ENCODE measurements around the gene EPHA3. TPM values are rescaled to one million over a fixed set of nuclear protein-coding genes. Genes with fewer than 3 reads are reported as not detected.

Gene EPHA3
- polyA plus RNA-seq, 2 of the 4 experiments (the other 2 are of a cell fraction), result not detected

DNA sequence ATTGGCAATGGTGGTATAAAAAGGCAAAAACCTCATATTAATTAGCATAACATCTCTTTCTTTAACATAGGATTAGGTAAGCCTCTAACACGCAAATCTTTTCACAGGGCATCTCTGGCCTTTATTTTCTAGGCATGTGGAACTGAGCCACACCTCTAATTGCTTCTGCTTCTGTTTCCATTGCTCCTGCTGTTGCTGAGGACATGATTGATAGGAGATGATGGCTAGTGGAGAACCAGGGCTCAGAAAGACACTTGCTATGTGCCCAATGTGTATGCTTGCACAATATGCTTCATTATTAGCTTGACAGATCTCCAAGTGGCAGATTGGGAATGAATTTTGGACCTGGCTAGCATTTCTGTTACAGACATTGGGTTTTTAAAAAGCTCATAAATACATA is 114.5 kb downstream of the EPHA3 start (continued):
- TF ChIP-seq HOXB13 (CRISPR knock-in tag; IDR thresholded peaks at IDR 0.05; ENCODE audit: low read depth), result no peak

- no peak for FAIRE-seq
- TF ChIP-seq RNF2 (IDR thresholded peaks at IDR 0.05; ENCODE audit: borderline replicate concordance, low read depth) (no peak), ZFP36 (IDR thresholded peaks at IDR 0.05; ENCODE audit: borderline replicate concordance, partially characterized antibody) (no peak), RAD21 (conservative IDR thresholded peaks at IDR 0.05 in 1 of 2, IDR thresholded peaks at IDR 0.05 in 1 of 2) (no peak), PBX3 (IDR thresholded peaks at IDR 0.05) (no peak), ZSCAN20 (CRISPR knock-in tag; IDR thresholded peaks at IDR 0.05) (no peak), RFX5 (IDR thresholded peaks at IDR 0.05) (no peak)
These were observed 115.8 kb downstream of the EPHA3 start for GRCh38 chr3:89223188-89223587.

DNA sequence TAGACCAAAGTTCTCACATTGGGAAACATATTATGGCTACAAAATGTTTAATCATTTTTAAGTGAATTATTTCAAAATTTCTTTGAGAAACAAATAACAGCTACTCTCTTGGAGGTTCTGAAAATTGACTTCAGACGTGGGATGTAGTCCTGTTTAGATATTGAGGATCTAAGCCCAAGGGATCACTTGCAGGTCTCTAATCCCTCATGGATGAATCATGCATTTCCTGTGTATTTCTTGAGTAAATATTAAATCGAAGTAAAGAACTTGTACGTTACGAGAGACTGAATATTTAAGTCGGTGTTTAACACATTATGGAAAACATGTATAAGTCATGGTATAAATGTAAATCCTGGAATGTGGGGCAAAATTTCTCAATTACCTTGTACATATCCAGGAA is 119.8 kb downstream of the EPHA3 start:
- CTCF ChIA-PET, result no interaction called here

More at GRCh38 chr3:89223188-89223587, 115.8 kb downstream of the EPHA3 start:
- Histone ChIP-seq H3K4me3 (no peak overlapping the region), H3K27ac (no peak overlapping the region), H3K4me1 (no peaks in the 10 kb centered on the region), H3K4me2 (no peak overlapping the region), H3K9me3 (no peaks in the 10 kb centered on the region)
- ChIA-PET POLR2A (no interaction called here), CTCF (no interaction called here)
- 24% methylated on average over 6 of the region's 6 CpGs for WGBS (ENCODE audit: missing lambda C conversion rate)
- ATAC-seq (no peak), DNase-seq (ENCODE audit: low read depth in 1 of 2, low spot score in 1 of 2) (no peak)

More for the DNA sequence above, 119.8 kb downstream of the EPHA3 start:
- Histone ChIP-seq H3K4me2 (no peak overlapping the region), H3K9me3 (no peaks in the 10 kb centered on the region), H3K4me3 (no peak overlapping the region), H3K4me1 (no peaks in the 10 kb centered on the region), H3K27ac (no peak overlapping the region)
- ATAC-seq (no peak), DNase-seq (ENCODE audit: low read depth in 1 of 2, low spot score in 1 of 2) (no peak), FAIRE-seq (no peak)
- no peak for TF ChIP-seq ELK1 (IDR thresholded peaks at IDR 0.05; ENCODE audit: low read depth, low read length)
- TF ChIP-seq CBX2 (IDR thresholded peaks at IDR 0.05; ENCODE audit: borderline replicate concordance, low read depth), result no peak
- TF ChIP-seq CTCF (IDR thresholded peaks at IDR 0.05), result no peak
- no peak for TF ChIP-seq MAFK (IDR thresholded peaks at IDR 0.05; ENCODE audit: partially characterized antibody)
- TF ChIP-seq, protein P1, sequence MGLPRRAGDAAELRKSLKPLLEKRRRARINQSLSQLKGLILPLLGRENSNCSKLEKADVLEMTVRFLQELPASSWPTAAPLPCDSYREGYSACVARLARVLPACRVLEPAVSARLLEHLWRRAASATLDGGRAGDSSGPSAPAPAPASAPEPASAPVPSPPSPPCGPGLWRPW (IDR thresholded peaks at IDR 0.05), result no peak
- TF ChIP-seq, protein P2, sequence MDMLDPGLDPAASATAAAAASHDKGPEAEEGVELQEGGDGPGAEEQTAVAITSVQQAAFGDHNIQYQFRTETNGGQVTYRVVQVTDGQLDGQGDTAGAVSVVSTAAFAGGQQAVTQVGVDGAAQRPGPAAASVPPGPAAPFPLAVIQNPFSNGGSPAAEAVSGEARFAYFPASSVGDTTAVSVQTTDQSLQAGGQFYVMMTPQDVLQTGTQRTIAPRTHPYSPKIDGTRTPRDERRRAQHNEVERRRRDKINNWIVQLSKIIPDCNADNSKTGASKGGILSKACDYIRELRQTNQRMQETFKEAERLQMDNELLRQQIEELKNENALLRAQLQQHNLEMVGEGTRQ (IDR thresholded peaks at IDR 0.05), result no peak
- TF ChIP-seq RCOR1 (IDR thresholded peaks at IDR 0.05; ENCODE audit: low read depth, low read length), result no peak
- no peak for TF ChIP-seq NFE2L2 (conservative IDR thresholded peaks at IDR 0.05; ENCODE audit: low read length)
- TF ChIP-seq KDM5A (IDR thresholded peaks at IDR 0.05), result no peak
- TF ChIP-seq CHD4 (IDR thresholded peaks at IDR 0.05; ENCODE audit: borderline replicate concordance), result no peak
- TF ChIP-seq JUNB (IDR thresholded peaks at IDR 0.05), result no peak
- TF ChIP-seq HOXB13 (CRISPR knock-in tag; IDR thresholded peaks at IDR 0.05; ENCODE audit: low read depth), result no peak
- no peak for TF ChIP-seq ESRRA (IDR thresholded peaks at IDR 0.05; ENCODE audit: borderline replicate concordance, low read length)
- TF ChIP-seq ZFP36 (IDR thresholded peaks at IDR 0.05; ENCODE audit: borderline replicate concordance, partially characterized antibody), result no peak
- no peak for TF ChIP-seq MAZ (IDR thresholded peaks at IDR 0.05; ENCODE audit: borderline replicate concordance, low read depth, low read length)
- TF ChIP-seq POLR2A (IDR thresholded peaks at IDR 0.05; ENCODE audit: low read length), result no peak
- no peak for TF ChIP-seq GATA3 (IDR thresholded peaks at IDR 0.05; ENCODE audit: borderline replicate concordance)
- no peak for TF ChIP-seq ZC3H11A (IDR thresholded peaks at IDR 0.05)
- POLR2A ChIA-PET, result no interaction called here
- 14% methylated on average over 5 of the region's 5 CpGs for WGBS (ENCODE audit: missing lambda C conversion rate)

Data from A549 (cell line).